Stimulated activated CD8-positive, alpha-beta memory T cell treated with anti-CD3 and anti-CD28 coated beads, Interleukin-12 subunit alpha, Interleukin-12 subunit beta, amount 100 ng/mL, for 24 hours (primary cell): ENCODE results near the gene LZTR1.

ENCODE experiments used
- DNase-seq: peaks from one replicate; pipeline ENCODE4 v3.0.0-alpha.2; 2020; ENCODE audit errors: extremely low read depth

The LZTR1 gene

DNA sequence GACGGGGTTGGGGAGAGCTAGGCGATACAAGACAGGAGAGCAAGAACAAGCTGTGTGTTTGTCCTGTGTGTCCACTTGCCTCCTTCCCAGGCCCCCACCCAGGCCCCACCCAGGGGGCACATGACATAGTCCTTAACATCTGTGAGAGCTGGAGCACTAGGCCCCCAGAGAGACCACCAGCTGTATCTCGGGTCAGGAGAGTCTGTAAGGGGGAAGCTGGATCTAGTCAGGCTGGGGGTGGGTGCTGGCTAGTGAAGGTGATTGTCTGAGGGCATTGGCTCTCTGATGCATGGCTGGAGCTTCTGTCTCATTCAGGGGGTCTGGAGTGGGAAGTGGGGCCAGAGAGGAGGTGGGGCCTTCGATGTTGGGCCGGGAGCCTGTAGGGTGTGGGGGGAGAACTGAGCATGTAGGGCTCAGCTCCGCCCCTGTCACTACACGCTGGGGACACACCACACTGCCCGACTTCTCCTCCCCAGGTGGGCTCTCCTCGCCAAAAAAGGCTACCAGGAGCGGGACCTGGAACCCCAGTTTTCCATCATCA, 33.4 kb downstream of the LZTR1 start:
- DNase-seq, result no peak

DNA sequence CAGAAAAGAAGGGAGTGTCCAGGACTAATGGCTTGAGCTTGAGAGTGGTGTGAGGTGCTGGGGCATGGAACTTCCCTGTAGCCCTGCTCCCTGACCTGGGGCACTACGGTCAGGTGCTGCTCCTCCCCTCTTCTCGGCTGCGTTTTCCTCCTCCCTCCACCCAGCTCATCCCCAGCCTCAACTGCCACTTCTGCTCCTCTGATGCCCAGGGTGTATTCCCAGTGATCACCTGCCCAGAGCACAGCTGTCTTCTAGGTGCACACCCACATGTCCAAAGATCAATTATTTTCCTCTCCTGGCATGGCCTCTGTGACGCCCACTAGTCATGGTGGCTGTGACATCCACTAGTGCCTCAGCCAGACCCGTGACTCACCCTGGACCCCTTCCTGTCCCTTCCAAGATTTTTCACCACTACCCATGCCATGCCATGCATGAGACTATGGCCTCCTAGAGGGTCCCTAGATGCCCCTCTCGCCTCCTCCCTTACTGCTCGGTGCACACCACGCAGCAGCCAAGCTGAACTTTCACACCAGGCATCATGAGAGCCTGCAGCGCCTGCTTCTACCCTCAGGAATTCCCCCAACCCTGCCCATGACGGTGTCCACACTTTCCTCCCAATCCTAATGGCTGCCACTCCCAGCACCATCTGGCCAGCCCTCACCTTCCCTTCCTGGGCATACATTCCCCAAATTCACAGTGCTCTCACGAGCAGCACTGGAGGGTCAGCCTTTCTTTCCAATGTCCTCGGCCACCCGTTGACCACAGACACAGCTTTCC, 34.7 kb downstream of the LZTR1 start:
- no peak for DNase-seq

DNA sequence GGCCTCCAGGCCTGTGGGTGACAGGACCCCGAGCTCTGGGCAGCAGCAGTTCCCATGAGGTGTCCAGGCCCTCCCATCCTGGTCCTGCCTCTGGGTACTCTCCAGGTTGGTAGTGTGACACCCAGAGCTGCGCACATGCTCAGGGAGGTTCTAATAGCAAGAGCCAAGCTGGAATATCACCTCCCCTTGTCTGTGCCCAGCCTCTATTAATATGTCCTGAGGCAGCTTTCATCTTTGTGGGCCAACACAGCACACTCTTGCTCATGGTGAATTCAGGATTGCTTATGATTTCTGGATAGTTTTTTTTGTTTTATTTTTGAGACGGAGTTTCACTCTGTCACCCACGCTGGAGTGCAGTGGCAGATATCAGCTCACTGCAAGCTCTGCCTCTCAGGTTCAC, 36.2 kb downstream of the LZTR1 start:
- no peak for DNase-seq

DNA sequence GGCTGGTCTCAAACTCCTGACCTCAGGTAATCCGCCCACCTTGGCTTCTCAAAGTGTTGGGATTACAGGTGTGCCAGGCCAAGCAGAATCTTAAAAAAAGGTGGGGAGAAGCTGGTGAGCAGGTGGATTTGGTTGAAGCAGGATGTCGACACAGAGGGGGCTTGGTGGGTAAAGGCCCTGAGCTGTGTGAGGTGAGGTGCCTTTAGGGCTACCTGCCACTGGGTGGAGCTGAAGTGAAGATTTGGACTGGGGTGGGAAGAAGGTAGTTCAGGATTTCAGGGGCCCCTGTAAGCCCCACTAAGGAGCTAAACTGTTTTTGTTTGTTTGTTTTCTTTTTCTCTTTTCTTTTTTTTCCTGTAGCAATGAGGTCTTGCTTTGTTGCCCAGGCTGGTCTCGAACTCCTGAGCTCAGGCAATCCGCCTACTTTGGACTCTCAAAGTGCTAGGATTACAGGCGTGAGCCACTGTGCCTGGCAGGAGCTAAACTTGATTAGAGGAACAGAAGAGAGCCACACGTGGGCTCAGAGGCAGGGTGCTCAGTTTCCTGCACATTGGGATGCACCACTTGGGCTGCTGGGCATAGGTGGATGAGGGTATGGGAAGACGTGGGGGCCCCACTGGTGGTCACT, 38.8 kb downstream of the LZTR1 start:
- no peak for DNase-seq

DNA sequence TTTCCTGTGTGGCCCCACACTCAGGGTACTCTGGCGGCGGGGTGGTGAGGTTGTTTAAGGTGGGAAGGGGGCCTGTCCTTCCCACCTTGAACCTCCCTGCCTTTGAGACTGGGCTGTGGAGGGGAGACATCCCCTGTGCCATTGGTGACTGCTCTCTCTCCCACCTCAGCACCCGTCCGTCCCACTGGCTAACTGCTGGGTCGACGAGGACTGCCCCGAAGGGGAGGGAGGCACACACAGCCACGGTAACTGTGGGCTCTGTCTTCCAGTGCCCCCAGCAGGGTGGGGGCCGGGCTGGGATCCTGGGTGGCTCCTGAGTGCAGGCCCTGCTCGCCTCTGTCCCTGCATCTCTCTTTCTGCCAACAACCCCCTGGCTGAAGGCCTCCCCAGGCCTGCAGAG, 40.4 kb downstream of the LZTR1 start:
- no peak for DNase-seq

DNA sequence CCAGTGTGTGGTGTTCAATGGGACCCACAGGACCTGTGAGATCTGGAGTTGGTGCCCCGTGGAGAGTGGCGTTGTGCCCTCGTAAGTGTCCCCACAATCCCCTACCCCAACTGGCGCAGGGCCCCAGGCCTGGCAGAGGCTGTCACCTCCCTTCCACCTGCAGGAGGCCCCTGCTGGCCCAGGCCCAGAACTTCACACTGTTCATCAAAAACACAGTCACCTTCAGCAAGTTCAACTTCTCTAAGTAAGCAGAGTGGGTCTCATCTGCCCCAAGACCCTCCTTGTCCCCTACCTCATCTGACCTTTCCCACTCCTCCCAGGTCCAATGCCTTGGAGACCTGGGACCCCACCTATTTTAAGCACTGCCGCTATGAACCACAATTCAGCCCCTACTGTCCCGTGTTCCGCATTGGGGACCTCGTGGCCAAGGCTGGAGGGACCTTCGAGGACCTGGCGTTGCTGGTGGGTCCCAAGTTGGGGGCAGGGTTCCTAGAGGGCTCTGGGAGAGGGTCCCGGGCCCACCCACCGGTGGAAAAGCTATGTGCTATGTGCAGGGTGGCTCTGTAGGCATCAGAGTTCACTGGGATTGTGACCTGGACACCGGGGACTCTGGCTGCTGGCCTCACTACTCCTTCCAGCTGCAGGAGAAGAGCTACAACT, 41.0 kb downstream of the LZTR1 start:
- no peak for DNase-seq

DNA sequence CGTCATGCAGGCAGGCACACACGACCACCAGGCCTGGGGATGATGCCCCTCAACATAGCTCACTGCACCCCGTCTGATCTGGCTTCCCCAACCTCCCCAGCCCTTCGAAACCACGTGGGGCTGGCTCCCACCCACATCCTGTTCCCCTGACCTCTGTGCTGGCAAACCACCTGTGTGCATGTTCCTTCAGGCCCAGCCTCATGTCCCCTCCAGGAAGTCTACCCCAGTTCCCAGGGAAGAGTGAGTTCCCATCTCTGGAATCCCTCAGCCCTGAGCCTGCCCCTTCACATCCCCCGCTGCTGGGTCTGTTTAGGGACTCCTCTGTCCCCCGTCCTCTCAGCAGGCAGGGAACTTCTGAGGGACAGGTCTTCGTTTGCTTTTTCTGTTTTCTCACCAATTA, 43.2 kb downstream of the LZTR1 start:
- DNase-seq, result no peak

DNA sequence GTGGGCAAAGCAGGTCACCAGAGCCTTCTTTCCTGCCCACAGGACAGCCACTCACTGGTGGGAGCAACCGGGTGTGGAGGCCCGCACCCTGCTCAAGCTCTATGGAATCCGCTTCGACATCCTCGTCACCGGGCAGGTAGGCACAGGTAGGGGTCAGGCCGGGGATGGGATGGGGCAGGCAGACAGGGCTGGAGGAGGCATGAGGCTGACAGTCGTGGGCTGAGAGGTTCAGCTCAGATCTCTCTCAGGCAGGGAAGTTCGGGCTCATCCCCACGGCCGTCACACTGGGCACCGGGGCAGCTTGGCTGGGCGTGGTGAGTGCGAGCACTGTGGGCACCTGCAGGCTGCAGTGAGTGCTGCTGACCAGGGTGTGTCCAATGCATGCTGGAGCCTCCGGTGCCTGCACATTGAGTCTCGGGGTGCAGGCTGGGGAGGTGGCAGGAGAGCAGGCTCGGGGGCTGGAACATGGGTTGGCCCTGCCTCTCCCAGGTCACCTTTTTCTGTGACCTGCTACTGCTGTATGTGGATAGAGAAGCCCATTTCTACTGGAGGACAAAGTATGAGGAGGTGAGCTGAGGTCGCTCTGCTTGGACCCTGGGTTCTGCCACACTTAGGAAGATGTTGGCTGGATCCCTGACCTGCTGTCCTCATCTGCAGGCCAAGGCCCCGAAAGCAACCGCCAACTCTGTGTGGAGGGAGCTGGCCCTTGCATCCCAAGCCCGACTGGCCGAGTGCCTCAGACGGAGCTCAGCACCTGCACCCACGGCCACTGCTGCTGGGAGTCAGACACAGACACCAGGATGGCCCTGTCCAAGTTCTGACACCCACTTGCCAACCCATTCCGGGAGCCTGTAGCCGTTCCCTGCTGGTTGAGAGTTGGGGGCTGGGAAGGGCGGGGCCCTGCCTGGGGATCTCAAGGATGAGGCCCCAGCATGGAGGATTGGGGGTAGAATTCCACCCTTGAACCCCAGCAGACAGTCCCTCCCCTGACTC, 44.0 kb downstream of the LZTR1 start:
- DNase-seq, result no peak

DNA sequence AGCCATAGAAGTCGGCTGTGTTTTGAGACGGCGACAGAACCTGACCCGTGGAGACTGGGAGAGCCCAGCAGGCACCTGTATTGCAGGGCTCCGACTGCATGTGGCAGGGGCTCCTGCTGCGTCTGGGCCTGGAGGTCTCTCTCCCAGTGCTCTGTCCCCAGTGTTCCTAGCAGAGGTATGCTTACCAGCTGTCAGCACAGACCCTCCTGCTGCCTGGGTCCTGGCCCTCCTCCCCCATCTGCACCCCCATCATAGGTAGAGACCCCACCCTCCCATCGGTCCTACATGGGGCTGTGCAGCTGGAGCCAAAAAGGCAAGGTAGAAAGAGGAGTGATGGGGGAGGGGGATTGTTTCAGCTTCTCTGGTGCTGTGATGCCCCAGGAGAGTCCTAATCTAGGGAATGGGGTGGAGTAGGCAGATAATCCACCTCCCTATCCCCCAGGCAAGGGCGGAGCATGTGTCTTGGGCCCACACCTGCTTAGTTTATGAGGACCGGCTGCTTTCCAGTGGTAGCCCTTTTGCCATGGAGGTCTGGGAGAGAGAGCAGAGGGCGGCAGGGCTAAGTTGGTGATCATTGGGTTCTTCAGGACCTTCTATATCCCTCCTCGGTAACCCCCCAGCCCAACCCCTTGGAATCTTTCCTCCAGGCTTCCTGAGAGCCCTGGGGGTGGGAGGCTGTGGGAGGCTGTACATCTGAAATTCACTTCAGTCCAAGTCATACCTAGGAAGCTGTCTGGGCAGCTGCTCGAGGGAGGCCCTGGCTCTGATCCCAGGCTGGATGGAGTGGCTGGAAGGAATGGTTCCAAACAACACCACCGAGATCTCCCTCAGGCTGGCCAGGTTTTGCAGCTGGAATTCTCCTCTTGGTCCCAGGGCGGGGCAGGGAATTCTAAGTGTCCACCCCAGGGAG, 44.9 kb downstream of the LZTR1 start:
- DNase-seq, result no peak

DNA sequence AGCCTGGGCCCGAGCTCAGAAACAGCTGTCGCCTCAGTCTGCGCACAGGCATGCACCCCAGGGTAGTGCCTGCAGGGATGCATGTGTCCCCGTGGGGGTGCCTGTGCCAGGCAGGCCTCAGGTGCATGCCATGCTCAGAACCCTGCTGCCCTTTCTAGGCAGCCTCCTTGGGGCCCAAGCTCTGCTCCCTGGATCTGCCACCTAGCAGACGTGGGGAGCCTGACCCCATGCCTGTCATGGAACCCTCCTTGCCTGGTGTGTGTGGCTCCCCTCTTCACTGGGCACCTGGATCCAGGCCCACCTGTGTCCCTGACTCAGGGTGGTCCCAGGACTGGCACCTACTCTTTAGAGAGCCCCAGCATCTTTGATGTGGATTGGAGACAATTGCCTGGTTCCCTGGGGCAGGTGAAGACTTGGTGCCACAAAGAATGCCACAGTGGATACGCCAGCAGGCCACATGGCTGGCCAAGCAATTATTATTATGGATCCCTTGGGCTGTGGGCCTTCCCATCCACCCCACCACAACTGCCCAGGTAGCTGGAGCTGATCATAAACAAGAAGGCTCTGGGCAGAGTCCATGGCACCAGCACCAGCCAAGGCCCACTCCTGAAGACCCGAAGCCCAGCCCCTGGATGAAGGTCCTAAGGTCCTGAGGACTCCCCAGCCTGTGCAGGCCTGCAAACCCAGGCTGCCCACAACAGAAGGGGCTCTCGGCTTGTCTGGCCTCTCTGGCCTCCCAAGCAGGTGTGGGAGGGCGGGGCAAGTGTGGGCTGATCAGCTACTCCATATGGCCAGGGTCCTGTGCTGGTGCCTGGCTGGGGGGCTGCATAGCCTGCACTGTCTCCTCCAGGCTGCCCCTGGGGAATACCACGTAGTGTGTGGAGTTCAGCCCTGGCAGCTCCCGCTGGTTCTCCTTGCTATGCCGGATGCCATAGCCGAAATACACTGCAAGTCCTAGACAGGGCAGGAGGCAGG, 46.5 kb downstream of the LZTR1 start:
- DNase-seq, result no peak

DNA sequence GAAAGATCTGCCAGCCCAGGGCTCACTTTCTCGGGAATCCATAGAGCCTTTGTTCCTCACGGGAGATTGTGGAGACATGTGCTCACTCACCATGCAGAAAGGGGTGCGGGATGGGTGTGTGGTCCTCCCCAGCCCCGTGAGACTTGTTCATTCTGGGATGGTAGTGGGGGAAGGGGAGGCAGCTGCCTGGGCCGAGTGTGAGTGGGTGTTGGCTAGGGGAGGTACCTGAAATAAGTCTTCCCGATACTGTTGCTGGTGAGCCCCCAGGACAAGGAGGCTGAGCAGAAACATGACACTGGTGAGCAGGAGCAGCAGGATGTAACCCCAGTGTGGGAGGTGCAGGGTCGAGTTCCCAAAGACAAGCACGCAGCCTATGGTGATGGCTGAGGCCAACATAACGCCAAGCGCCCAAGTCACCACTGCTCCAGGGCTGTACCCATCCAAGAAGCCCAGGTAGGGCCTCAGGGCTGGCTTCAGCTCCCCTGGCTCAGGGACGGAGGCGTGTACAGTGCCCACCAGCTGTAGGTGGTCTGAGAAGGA, 47.5 kb downstream of the LZTR1 start:
- DNase-seq, result no peak

DNA sequence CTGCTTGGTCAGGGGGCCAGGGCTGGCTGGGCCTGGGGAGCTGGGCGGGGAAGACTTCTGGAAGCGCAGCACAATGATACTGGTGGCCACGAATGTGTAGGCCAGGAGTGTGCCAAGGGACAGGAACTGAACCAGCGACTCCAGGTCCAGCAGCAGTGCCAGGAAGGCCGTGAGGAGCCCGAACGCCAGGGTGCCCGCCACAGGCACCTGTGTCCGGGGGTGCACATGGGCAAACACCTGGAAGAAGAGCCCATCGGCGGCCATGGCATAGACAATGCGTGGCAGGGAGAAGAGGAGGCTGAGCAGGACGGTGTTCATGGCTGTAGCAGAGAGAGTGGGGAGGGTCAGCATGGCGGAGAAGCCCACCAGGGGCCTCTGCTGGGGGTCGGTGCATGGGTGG, 47.9 kb downstream of the LZTR1 start:
- DNase-seq, result no peak

DNA sequence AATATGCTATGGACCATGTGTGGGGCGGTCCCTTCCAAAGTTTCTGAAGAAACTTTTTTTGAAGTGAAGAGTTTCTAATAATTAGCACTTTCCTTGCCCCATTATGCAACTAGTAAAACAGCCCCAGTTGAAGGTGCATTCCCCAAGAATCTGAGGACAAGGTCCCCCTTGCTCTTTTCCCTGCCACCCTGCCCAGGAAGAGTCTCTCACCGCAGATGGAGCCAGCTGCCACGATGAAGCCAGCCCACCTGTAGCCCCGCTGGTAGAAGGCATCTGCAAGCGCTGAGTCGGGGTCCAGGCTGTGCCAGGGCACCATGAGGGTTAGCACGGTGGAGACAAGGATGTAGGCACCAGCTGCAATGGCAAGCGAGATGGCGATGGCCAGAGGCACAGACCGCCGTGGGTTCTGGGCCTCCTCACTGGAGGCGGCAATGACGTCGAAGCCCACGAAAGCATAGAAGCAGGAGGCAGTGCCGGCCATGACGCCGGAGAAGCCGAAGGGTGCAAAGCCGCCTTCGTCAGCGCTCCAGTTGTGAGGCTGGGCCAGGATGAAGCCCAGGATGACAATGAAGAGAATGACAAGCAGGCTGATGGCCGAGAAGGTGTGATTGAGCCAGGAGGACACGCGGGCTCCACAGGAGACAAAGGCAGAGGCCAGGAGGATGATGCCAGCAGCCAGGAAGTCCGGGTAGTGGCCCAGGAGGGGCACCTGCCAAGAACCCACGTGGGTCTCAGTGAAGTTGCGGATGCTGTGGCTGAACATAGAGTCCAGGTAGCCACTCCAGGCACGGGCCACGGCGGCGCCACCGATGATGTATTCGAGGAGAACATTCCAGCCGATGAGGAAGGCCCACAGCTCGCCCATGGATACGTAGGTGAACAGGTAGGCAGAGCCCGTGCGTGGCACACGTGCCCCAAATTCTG, 48.8 kb downstream of the LZTR1 start:
- DNase-seq, result no peak

DNA sequence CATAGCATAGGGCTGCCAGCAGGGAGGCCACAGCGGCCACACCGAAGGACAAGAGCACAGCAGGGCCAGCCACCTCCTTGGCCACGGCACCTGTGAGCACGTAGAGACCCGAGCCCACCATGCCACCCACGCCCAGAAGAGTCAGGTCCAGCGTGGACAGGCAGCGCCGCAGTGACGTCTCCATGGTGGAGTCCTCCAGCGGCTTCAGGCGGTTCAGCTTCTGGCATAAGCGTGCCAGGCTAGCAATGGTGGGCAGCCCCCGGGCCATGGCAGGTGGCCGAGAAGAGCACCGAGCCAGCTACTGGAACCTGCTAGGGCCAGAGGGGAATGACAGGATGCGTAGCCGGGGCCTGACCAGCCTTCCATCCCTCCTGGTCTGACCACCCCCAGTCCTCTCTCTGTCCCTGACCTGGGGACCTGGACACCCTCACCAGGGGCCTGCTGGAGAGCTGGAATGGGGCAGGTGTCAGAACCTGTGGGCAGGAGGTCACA, 49.5 kb downstream of the LZTR1 start:
- DNase-seq, result no peak

DNA sequence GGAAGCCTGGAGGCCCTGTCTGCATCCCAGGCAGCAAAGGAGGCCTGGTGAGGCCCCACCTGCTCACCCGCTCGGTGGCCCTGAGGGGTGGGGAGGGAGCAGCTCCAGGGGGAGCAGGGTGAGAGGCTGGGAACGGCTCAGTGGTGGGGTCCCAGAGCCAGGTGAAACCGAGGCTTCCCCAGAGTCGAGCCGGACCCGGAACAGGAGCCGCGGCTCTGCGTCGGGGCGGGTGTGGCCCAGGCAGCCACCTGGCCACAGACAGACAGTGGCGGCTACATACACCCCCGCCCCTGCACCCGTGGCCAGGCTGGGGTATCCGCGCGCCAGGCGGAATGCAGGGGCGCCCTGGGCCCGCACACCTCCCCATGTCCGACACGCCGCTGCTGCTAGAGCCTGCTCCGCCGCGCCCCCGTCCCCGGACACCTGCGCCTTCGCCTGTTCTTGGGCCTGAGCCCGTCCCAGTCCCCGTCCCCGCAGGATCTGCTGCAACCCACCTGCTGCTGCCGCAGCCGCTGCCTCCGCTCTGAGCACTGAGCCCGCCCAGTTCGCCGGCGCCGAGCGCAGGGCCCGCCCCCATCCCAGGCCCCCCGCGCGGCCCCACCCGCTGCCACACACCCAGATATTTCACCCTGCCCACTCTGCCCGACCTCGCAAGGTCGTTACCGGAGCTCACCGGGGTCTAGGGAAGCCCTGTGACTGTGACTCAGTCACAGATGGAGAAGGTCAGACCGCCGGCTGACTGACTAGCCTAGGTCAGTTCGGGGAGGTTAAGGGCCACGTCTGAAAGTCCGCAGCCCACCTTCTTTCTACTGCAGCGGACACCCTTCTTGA, 50.2 kb downstream of the LZTR1 start, which contains the start of gene SLC7A4:
SLC7A4 (minus strand) TSS at position 525 of the 831 bp plus-strand sequence. CDS start 749 bp downstream, outside the sequence.
- no peak for DNase-seq

DNA sequence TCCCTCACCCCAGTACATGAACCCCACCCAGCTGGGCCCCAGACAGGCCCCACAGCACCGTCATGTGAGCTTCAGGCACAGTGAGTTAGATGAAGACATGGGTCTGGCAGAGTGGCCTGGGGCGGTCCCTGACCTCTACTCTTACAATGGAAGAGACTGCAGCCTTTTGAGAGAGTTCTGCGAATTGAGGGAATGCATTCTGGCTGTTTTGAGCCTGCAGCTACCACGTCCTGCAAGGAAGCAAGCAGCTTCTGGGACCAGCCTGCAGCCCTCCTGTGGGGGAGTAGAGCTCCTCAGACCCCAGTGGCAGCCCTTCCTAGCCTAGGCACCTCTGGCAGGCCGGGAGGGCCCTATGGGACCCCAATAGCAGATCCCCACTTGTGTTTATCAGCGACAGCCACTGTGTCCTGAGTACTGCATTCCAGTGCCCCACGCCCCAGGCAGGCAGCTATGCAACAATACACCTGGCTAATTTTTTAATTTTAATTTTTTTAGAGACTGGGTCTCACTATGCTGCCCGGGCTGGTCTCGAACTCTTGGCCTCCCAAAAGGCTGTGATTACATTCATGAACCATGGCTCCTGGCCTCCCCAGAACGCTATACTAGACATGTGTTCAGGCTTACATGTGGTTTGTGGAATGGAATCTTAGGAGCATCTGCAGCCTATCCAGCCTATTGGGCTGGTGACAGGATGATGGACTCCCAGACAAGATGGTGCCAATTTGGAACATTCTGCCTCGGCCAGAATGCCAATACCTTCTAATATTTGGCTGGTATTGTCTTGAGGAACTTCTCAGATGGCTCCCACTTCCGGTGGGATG, 51.0 kb downstream of the LZTR1 start:
- no peak for DNase-seq
